GM03348 (cell line): ENCODE measurements around the gene TAX1BP3.

Experiments
- DNase-seq: peaks from one replicate; pipeline ENCODE4 v3.0.0; 2012; ENCODE audit warnings: low spot score

Gene TAX1BP3

GRCh38 chr17:3626831-3627768, 41.3 kb downstream of the TAX1BP3 start:
- no peak for DNase-seq

- DNase-seq = no peak
Observed at GRCh38 chr17:3622977-3623594, 45.3 kb downstream of the TAX1BP3 start.

- no peak for DNase-seq
Observed at GRCh38 chr17:3621146-3621720, 47.1 kb downstream of the TAX1BP3 start.

- DNase-seq = no peak
Observed at GRCh38 chr17:3615160-3615870, 53.1 kb downstream of the TAX1BP3 start.

- DNase-seq = no peak
Observed at GRCh38 chr17:3613124-3613523, 55.3 kb downstream of the TAX1BP3 start.
